OCI-LY1 (cell line): ENCODE measurements around the gene TLX3.

Experiments
- H2AFZ ChIP-seq: fragments of 200-600 bp; sonication (generic), shearing (Covaris generic); 2 replicates; pipeline ENCODE4 v1.6.0; 2014; ENCODE audit warnings: antibody characterized with exemption, mild to moderate bottlenecking, low read length
- H3F3A ChIP-seq: fragments of 200-600 bp; sonication (generic), shearing (Covaris generic); 2 replicates; pipeline ENCODE4 v1.6.0; 2014; ENCODE audit warnings: mild to moderate bottlenecking, antibody characterized with exemption, low read length, moderate library complexity; ENCODE audit not compliant: insufficient read depth
- H3K27ac ChIP-seq: fragments of 200-600 bp; sonication (generic); 2 replicates; pipeline ENCODE4 v1.5.1; 2014; ENCODE audit warnings: low read length, mixed run types, mild to moderate bottlenecking, low read depth; ENCODE audit not compliant: poor library complexity, severe bottlenecking
- H3K27me3 ChIP-seq: fragments of 200-600 bp; sonication (generic); 2 replicates; pipeline ENCODE4 v1.6.0; 2014; ENCODE audit warnings: antibody characterized with exemption, mild to moderate bottlenecking, low read length, moderate library complexity; ENCODE audit not compliant: insufficient read depth
- H3K36me3 ChIP-seq: fragments of 200-600 bp; sonication (generic); 2 replicates; pipeline ENCODE4 v1.6.1; 2014; ENCODE audit warnings: mild to moderate bottlenecking, antibody characterized with exemption, low read length, moderate library complexity, mixed read lengths; ENCODE audit not compliant: insufficient read depth
- H3K4me1 ChIP-seq: fragments of 200-600 bp; sonication (generic); 2 replicates; pipeline ENCODE4 v1.5.1; 2014; ENCODE audit warnings: mild to moderate bottlenecking, low read length, moderate library complexity; ENCODE audit not compliant: insufficient read depth, severe bottlenecking
- H3K4me2 ChIP-seq: fragments of 200-600 bp; sonication (generic), shearing (Covaris generic); 2 replicates; pipeline ENCODE4 v1.6.1; 2014; ENCODE audit warnings: low read length
- H3K4me3 ChIP-seq: fragments of 200-600 bp; sonication (generic); 2 replicates; pipeline ENCODE4 v1.5.1; 2014; ENCODE audit warnings: low read length, low read depth, mild to moderate bottlenecking, mixed read lengths; ENCODE audit not compliant: poor library complexity, severe bottlenecking
- H3K79me2 ChIP-seq: fragments of 200-600 bp; shearing (Covaris generic); 2 replicates; pipeline ENCODE4 v1.6.1; 2016; ENCODE audit warnings: mixed run types, low read length, mixed read lengths; ENCODE audit not compliant: insufficient read depth
- H3K9ac ChIP-seq: fragments of 200-600 bp; sonication (generic), shearing (Covaris generic); 2 replicates; pipeline ENCODE4 v1.6.1; 2014; ENCODE audit warnings: mild to moderate bottlenecking, low read length, mixed read lengths
- H3K9me2 ChIP-seq: fragments of 200-600 bp; sonication (generic), shearing (Covaris generic); 2 replicates; pipeline ENCODE4 v1.6.1; 2014; ENCODE audit warnings: low read depth, mild to moderate bottlenecking, low read length, mixed read lengths
- H3K9me3 ChIP-seq: fragments of 200-600 bp; shearing (Covaris generic); 2 replicates; pipeline ENCODE4 v1.6.1; 2014; ENCODE audit warnings: low read length, mixed read lengths
- H4K20me1 ChIP-seq: fragments of 200-600 bp; sonication (generic), shearing (Covaris generic); 2 replicates; pipeline ENCODE4 v1.6.0; 2016; ENCODE audit warnings: mild to moderate bottlenecking, low read length; ENCODE audit not compliant: insufficient read depth
- CTCF ChIP-seq: fragments of 200-600 bp; sonication (generic), shearing (Covaris generic); IDR thresholded peaks from 2 replicates; pipeline ENCODE4 v1.5.1; 2017; ENCODE audit warnings: mild to moderate bottlenecking, antibody characterized with exemption, low read length, moderate library complexity, mixed read lengths
- EZH2 ChIP-seq: fragments of 200-600 bp; sonication (generic), shearing (Covaris generic); IDR thresholded peaks from 2 replicates; pipeline ENCODE4 v1.8.0; 2017; ENCODE audit warnings: borderline replicate concordance, mixed run types, mild to moderate bottlenecking, antibody characterized with exemption, low read length, moderate library complexity, mixed read lengths

The TLX3 gene

DNA sequence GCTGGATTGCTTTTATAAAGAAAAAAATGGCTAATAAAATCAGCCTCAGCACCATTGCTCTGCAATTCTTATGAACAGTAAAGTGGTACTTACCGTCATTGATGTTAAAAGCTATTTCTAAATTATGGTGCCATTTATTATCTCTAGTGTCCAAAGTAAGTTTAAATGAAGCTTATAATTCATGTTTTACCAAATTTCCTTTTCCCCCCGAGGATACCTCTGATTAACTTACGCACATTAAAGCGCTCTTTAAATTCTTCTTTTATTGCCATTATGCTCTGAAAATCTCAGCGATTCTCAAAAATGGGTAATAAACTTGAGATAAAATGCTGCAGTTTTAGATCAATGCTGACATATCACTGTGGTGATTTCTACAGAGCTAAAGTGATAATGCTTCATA lies 13.5 kb downstream of the TLX3 start:
- TF ChIP-seq EZH2: no peak
- no peak for TF ChIP-seq CTCF
- no peak overlapping the region for H3K4me3 ChIP-seq
- no peaks in the 10 kb centered on the region for H3F3A ChIP-seq
- no peak overlapping the region for H3K9ac ChIP-seq
- H3K4me1 ChIP-seq: no peaks in the 10 kb centered on the region
- H3K36me3 ChIP-seq: no peaks in the 10 kb centered on the region
- no peak overlapping the region for H3K27ac ChIP-seq
- no peaks in the 10 kb centered on the region; the same call in 1 of the 2 replicates for H3K27me3 ChIP-seq
- no peaks in the 10 kb centered on the region for H3K9me2 ChIP-seq
- H3K4me2 ChIP-seq: no peak overlapping the region
- H4K20me1 ChIP-seq: no peaks in the 10 kb centered on the region
- H3K9me3 ChIP-seq: no peaks in the 10 kb centered on the region
- H2AFZ ChIP-seq: no peak overlapping the region
- no peaks in the 10 kb centered on the region for H3K79me2 ChIP-seq

GRCh38 chr5:171323007-171323406 lies 14.0 kb downstream of the TLX3 start:
- no peaks in the 10 kb centered on the region for H4K20me1 ChIP-seq
- H2AFZ ChIP-seq: no peak overlapping the region
- no peak overlapping the region for H3K9ac ChIP-seq
- H3K27ac ChIP-seq: no peak overlapping the region
- H3K4me2 ChIP-seq: no peak overlapping the region
- H3K79me2 ChIP-seq: no peaks in the 10 kb centered on the region
- H3K27me3 ChIP-seq: no peaks in the 10 kb centered on the region; the same call in 1 of the 2 replicates
- no peaks in the 10 kb centered on the region for H3F3A ChIP-seq
- TF ChIP-seq EZH2 (no peak), CTCF (no peak)
- H3K36me3 ChIP-seq: no peaks in the 10 kb centered on the region
- no peaks in the 10 kb centered on the region for H3K4me1 ChIP-seq
- H3K9me3 ChIP-seq: no peaks in the 10 kb centered on the region
- no peaks in the 10 kb centered on the region for H3K9me2 ChIP-seq
- no peak overlapping the region for H3K4me3 ChIP-seq

DNA sequence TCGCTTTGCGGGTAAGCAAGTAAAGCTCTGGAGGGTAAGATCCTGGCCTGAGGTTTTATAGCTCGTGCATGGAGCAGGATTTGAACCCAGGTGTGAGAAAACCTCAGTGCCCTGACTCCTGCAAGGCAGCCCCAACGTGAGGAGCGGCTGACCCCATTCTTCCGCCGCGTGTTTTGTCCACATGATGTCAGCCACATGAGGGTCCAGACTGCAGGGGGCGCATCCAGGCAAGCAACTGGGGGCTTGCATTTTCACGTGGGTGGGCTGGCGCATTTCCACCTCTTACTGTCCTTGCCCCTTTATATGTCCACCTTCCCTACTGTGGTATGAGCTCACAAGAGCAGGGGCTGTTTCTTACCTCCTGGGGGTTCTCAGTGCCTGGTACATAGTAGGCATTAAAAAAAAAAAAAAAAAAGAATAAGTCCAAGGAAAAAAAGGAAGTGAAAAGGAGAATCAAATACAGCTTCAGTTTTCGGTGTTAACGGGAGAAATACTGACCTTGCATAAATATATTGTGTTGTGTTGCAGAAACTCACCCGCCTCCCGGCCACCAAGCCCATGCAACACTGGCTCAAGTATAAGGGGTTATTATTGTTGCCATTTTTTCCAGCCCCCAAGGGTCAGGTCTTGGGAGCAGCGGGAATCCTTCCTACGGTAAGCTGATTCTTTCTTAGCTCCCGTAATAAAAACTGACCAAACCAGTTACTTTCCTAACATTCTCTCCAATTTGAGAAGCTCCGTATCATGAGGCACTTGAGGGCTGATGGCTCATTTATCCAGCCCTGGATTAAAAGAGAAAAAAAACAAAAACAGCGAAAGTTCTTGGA lies 15.0 kb downstream of the TLX3 start:
- Histone ChIP-seq H3K27me3 (no peaks in the 10 kb centered on the region; the same call in 1 of the 2 replicates), H4K20me1 (no peaks in the 10 kb centered on the region), H3K9ac (no peak overlapping the region), H3K4me1 (no peaks in the 10 kb centered on the region), H3K79me2 (no peaks in the 10 kb centered on the region), H3K9me2 (no peaks in the 10 kb centered on the region), H3F3A (no peaks in the 10 kb centered on the region), H3K4me2 (no peak overlapping the region), H3K9me3 (no peaks in the 10 kb centered on the region), H3K36me3 (no peaks in the 10 kb centered on the region), H3K4me3 (no peak overlapping the region), H2AFZ (no peak overlapping the region), H3K27ac (no peak overlapping the region)
- TF ChIP-seq CTCF (no peak), EZH2 (no peak)
